ENCODE measurements around the gene MTCL1. TPM values are rescaled to one million over a fixed set of nuclear protein-coding genes. Genes with fewer than 3 reads are reported as not detected.
A peak's percentile ranks its signal among the peaks of the same experiment; 100 is the strongest.

Gene MTCL1
- total and polyA plus RNA-seq, 7 experiments from 2014 or later = 0.17 to 0.81 (median 0.61) TPM; not detected in 4

DNA sequence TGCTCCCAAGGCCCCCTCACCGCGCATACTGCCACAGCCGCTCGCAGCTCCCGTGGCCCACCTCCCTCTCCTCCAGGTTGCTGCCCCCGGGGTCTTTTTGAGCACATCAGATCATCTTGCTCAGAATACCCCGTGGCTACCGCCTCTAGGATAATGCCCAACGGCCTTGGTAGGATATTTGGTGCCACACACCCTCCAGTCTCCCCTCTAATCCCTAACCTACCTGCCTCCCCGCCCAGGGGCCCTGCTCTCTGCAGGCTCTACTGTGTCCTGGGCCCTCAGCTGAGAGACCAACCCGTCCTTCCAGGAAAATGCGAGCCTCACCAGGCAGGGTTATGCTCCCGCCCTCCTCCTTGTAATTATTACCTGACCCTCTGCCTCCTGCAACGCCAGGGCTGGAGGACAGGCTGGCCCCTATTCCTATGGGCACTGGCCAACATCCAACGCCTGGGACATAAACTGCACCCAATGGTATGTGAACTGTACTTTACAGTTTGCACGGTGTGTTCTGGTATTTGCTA lies 1.5 kb upstream of the MTCL1 start:
- peaks cover 0 to 2% (median 0%) of the 10 kb centered on the region in 11 donors for H3K9me3 Mint-ChIP-seq
- intact Hi-C loops (cut with micrococcal nuclease) = loop anchor here (1.0 to 10.0 kb wide), 10 partner anchors 8 to 1211 kb away; partner anchors contain the start of genes ANKRD12 (in 2 of the 2), PPP4R1 (in 2 of the 2), NDUFV2 (in 1 of the 2) and RAB12 (in 1 of the 2)
- Histone ChIP-seq H3K4me3 (ENCODE audit: low read length) (peak overlapping the region; percentile 75), H3K9me3 (ENCODE audit: control insufficient read depth in 2 of 3, low read length in 3 of 3) (no peaks in the 10 kb centered on the region), H3K27ac (ENCODE audit: low read depth, low read length) (no peak overlapping the region), H3K27me3 (ENCODE audit: control insufficient read depth in 2 of 2, insufficient read depth in 2 of 2, low read length in 2 of 2) (peaks cover 5 to 19% of the 10 kb centered on the region in 2 donors), H3K4me1 (ENCODE audit: control insufficient read depth in 2 of 2, insufficient read depth in 2 of 2, low read length in 2 of 2) (peaks cover 6 to 21% of the 10 kb centered on the region in 2 donors), H3K36me3 (ENCODE audit: control insufficient read depth in 2 of 3, insufficient read depth in 3 of 3, low read length in 3 of 3) (no peaks in the 10 kb centered on the region)
- peaks cover 63 to 74% (median 67%) of the 10 kb centered on the region in 5 donors for H3K27me3 Mint-ChIP-seq
- peak overlapping the region in 2 of 9 donors; percentile 4 to 56 for H3K27ac Mint-ChIP-seq
- ChIA-PET POLR2A (no interaction called here), CTCF (no interaction called here)
- ATAC-seq (no peak), DNase-seq (no peak)
- H3K4me3 Mint-ChIP-seq = peak overlapping the region; percentile 83 to 96 (median 90)
- peaks cover 13 to 29% (median 17%) of the 10 kb centered on the region in 7 donors for H3K4me1 Mint-ChIP-seq
- no peaks in the 10 kb centered on the region for H3K36me3 Mint-ChIP-seq

DNA sequence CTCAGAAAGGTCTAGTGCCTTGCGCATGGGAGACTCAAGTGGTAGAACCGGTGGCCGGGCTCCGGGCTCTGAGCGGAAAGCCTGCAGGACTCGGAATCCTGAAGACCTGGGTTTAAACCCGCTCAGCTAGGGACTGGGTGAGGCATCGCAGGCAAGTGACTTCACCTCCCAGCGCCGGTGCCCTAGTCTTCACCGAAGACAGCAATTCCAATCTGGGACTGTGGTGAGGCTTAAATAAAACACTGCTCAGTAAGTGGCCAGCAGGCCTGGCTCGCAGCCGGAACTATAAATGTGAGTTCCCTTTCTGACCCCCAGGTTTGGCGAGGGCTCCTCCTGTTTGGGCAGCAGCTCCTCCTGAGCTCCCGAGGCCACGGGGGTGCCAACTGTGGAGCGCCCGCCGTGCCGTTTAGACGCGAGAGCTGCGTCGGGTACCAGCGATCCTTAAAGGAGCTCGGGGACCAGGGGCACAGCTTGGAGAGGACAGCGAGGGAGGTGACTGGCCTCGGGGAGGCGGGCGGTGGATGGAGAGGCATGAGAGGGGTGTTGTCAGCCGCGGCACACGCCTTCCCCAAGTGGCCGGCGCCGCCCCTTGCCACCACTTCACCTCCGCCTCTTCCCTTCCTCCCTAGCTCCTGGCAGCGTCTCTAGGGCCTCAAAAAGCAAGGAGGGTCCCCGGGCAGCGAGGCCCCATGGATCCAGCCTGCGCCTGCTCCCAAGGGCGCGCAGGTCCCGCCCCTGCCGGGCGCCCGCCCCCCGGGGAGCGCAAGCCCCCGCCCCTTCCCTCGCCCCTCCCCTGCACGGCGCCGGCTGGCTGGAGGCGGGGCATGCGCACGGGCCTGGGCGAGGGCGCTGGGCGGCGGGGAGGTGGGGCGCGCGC lies 757 bp upstream of the MTCL1 start:
- POLR2A ChIA-PET = interaction anchor here (0.6 to 1.3 kb wide), 4 partner anchors 40 to 413 kb away, joined by 3 to 4 read pairs (median 3); partner anchors contain the start of gene RAB12
- H3K27me3 ChIP-seq (ENCODE audit: control insufficient read depth in 2 of 2, insufficient read depth in 2 of 2, low read length in 2 of 2) = peaks cover 5 to 19% of the 10 kb centered on the region in 2 donors
- no peaks in the 10 kb centered on the region for H3K36me3 Mint-ChIP-seq
- H3K4me3 ChIP-seq (ENCODE audit: low read length) = peak overlapping the region; percentile 75
- CTCF ChIA-PET = no interaction called here
- intact Hi-C loops (cut with micrococcal nuclease) = loop anchor here (1.0 to 10.0 kb wide), 13 partner anchors 8 to 1210 kb away; partner anchors contain the start of genes ANKRD12 (in 2 of the 2), PPP4R1 (in 2 of the 2), RALBP1 (in 2 of the 2) and NDUFV2 (in 1 of the 2)
- H3K36me3 ChIP-seq (ENCODE audit: control insufficient read depth in 2 of 3, insufficient read depth in 3 of 3, low read length in 3 of 3) = no peaks in the 10 kb centered on the region
- peak overlapping the region in 4 of 9 donors; percentile 4 to 67 (median 48) for H3K27ac Mint-ChIP-seq
- H3K27ac ChIP-seq (ENCODE audit: low read depth, low read length) = peak overlapping the region; percentile 25
- H3K4me1 Mint-ChIP-seq = peaks cover 13 to 29% (median 17%) of the 10 kb centered on the region in 7 donors
- H3K9me3 ChIP-seq (ENCODE audit: control insufficient read depth in 2 of 3, low read length in 3 of 3) = no peaks in the 10 kb centered on the region
- H3K4me1 ChIP-seq (ENCODE audit: control insufficient read depth in 2 of 2, insufficient read depth in 2 of 2, low read length in 2 of 2) = peaks cover 6 to 21% of the 10 kb centered on the region in 2 donors
- DNase-seq (peak; percentile 65 to 92 (median 75)), ATAC-seq (peak; percentile 96)
- peaks cover 61 to 78% (median 69%) of the 10 kb centered on the region in 5 donors for H3K27me3 Mint-ChIP-seq
- peaks cover 0 to 2% (median 0%) of the 10 kb centered on the region in 11 donors for H3K9me3 Mint-ChIP-seq
- peak overlapping the region; percentile 83 to 96 (median 90) for H3K4me3 Mint-ChIP-seq

DNA sequence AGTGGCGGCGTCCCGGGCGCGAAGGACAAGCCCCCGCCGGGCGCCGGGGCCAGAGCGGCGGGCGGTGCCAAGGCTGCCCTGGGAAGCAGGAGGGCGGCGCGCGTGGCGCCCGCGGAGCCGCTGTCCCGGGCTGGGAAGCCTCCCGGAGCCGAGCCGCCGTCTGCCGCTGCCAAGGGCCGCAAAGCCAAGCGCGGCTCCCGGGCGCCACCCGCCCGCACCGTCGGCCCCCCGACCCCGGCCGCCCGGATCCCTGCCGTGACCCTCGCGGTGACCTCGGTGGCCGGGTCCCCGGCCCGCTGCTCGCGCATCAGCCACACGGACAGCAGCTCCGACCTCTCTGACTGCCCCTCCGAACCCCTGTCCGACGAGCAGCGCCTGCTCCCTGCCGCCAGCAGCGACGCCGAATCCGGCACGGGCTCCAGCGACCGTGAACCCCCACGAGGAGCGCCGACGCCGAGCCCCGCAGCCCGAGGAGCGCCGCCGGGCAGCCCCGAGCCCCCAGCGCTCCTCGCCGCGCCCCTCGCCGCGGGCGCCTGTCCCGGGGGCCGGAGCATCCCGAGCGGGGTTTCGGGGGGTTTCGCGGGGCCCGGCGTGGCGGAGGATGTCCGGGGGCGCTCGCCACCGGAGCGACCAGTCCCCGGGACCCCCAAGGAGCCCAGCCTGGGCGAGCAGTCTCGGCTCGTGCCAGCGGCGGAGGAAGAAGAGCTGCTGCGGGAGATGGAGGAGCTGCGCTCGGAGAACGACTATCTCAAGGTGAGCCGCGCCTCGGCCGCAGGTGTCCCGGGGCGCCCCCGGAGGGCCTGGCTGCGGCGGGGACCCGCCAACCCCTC lies 820 bp downstream of the MTCL1 start:
- no peaks in the 10 kb centered on the region for H3K36me3 Mint-ChIP-seq
- intact Hi-C loops (cut with micrococcal nuclease) = loop anchor here (1.0 to 10.0 kb wide), 13 partner anchors 39 to 1209 kb away; partner anchors contain the start of genes ANKRD12 (in 2 of the 2), PPP4R1 (in 2 of the 2), RALBP1 (in 2 of the 2) and TWSG1 (in 2 of the 2)
- CTCF ChIA-PET = no interaction called here
- peaks cover 51 to 70% (median 64%) of the 10 kb centered on the region in 5 donors for H3K27me3 Mint-ChIP-seq
- peaks cover 0 to 5% (median 1%) of the 10 kb centered on the region in 11 donors for H3K9me3 Mint-ChIP-seq
- peaks cover 13 to 29% (median 17%) of the 10 kb centered on the region in 7 donors for H3K4me1 Mint-ChIP-seq
- peak overlapping the region in 9 of 10 donors; percentile 74 to 98 (median 90) for H3K4me3 Mint-ChIP-seq
- Histone ChIP-seq H3K27me3 (ENCODE audit: control insufficient read depth in 2 of 2, insufficient read depth in 2 of 2, low read length in 2 of 2) (peaks cover 5 to 19% of the 10 kb centered on the region in 2 donors), H3K9me3 (ENCODE audit: control insufficient read depth in 2 of 3, low read length in 3 of 3) (no peaks in the 10 kb centered on the region), H3K36me3 (ENCODE audit: control insufficient read depth in 2 of 3, insufficient read depth in 3 of 3, low read length in 3 of 3) (no peaks in the 10 kb centered on the region), H3K4me3 (ENCODE audit: low read length) (peak overlapping the region; percentile 18), H3K4me1 (ENCODE audit: control insufficient read depth in 2 of 2, insufficient read depth in 2 of 2, low read length in 2 of 2) (peaks cover 6 to 21% of the 10 kb centered on the region in 2 donors), H3K27ac (ENCODE audit: low read depth, low read length) (no peak overlapping the region)
- peak in 7 of 9 donors; percentile 23 to 42 (median 33) for DNase-seq
- peak overlapping the region in 2 of 9 donors; percentile 39 to 85 for H3K27ac Mint-ChIP-seq
- ATAC-seq = no peak
- POLR2A ChIA-PET = no interaction called here

GRCh38 chr18:8706791-8707555 lies 1.6 kb downstream of the MTCL1 start:
- Mint-ChIP-seq H3K27me3 (peaks cover 43 to 66% (median 57%) of the 10 kb centered on the region in 5 donors), H3K9me3 (peaks cover 0 to 5% (median 1%) of the 10 kb centered on the region in 11 donors), H3K27ac (peak overlapping the region in 6 of 9 donors; percentile 21 to 86 (median 62)), H3K36me3 (no peaks in the 10 kb centered on the region), H3K4me3 (peak overlapping the region; percentile 74 to 98 (median 90)), H3K4me1 (peaks cover 13 to 29% (median 17%) of the 10 kb centered on the region in 7 donors)
- ATAC-seq = no peak
- intact Hi-C loops (cut with micrococcal nuclease) = loop anchor here in 1 of 2 donors (2.0 to 10.0 kb wide), 3 partner anchors 628 to 1208 kb away; partner anchors contain the start of genes PPP4R1, TWSG1 and VAPA
- no peaks in the 10 kb centered on the region for H3K9me3 ChIP-seq (ENCODE audit: control insufficient read depth in 2 of 3, low read length in 3 of 3)
- H3K4me3 ChIP-seq (ENCODE audit: low read length) = peak overlapping the region; percentile 18
- POLR2A ChIA-PET = no interaction called here
- H3K4me1 ChIP-seq (ENCODE audit: control insufficient read depth in 2 of 2, insufficient read depth in 2 of 2, low read length in 2 of 2) = peaks cover 6 to 21% of the 10 kb centered on the region in 2 donors
- H3K27me3 ChIP-seq (ENCODE audit: control insufficient read depth in 2 of 2, insufficient read depth in 2 of 2, low read length in 2 of 2) = peaks cover 5 to 19% of the 10 kb centered on the region in 2 donors
- H3K36me3 ChIP-seq (ENCODE audit: control insufficient read depth in 2 of 3, insufficient read depth in 3 of 3, low read length in 3 of 3) = no peaks in the 10 kb centered on the region
- CTCF ChIA-PET = interaction anchor here (0.6 to 0.9 kb wide), 2 partner anchors 16 to 34 kb away, joined by 3 read pairs; no protein-coding TSS in a partner anchor
- H3K27ac ChIP-seq (ENCODE audit: low read depth, low read length) = no peak overlapping the region
- DNase-seq = peak in 4 of 9 donors; percentile 9 to 31 (median 22)

DNA sequence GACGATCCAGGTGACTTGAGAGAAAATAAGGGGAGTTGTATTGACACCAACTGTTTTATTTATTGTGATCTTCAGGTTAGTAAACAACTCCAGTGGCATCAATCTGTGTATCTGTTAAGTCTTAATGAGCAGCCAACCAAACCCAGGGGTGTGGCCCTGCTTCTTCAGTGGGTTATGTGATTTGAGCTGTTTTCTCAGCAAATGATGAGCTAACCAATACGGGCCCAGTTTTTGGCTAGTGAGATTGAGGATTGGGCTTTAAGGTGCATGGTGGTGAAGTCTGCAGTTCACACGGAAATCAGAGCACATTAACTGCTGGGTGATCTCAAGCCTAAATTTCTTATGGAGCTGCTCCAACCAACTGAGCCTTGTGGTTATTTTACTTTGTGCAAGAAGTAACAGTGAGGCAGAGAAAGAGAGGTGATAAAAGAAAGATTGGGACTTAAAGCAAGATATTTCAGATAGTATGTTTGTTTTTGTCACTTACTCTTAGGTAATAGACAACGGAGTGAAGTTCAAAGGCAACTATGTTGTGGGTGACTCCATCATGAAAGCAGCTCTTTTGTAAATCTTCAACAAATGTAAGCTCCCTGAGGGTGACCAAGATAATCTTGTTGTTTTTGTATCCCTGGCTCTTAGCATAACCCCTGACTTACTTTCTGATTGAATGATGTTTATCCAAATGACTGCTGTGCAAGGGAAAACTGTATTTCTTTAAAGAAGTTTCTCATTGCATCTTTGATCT lies 2.4 kb downstream of the MTCL1 start:
- intact Hi-C loops (cut with micrococcal nuclease) = loop anchor here in 1 of 2 donors (2.0 to 10.0 kb wide), 3 partner anchors 627 to 1207 kb away; partner anchors contain the start of genes PPP4R1, TWSG1 and VAPA
- no peaks in the 10 kb centered on the region for H3K9me3 ChIP-seq (ENCODE audit: control insufficient read depth in 2 of 3, low read length in 3 of 3)
- Mint-ChIP-seq H3K36me3 (no peaks in the 10 kb centered on the region), H3K4me1 (peaks cover 13 to 29% (median 17%) of the 10 kb centered on the region in 7 donors), H3K9me3 (peaks cover 0 to 5% (median 1%) of the 10 kb centered on the region in 11 donors), H3K27ac (no peak overlapping the region), H3K27me3 (peaks cover 35 to 66% (median 51%) of the 10 kb centered on the region in 5 donors), H3K4me3 (peak overlapping the region in 9 of 10 donors; percentile 15 to 98 (median 74))
- peaks cover 5 to 17% of the 10 kb centered on the region in 2 donors for H3K27me3 ChIP-seq (ENCODE audit: control insufficient read depth in 2 of 2, insufficient read depth in 2 of 2, low read length in 2 of 2)
- no peak overlapping the region for H3K4me3 ChIP-seq (ENCODE audit: low read length)
- ATAC-seq (no peak), DNase-seq (peak in 1 of 9 donors; percentile 13)
- H3K27ac ChIP-seq (ENCODE audit: low read depth, low read length) = no peak overlapping the region
- H3K36me3 ChIP-seq (ENCODE audit: control insufficient read depth in 2 of 3, insufficient read depth in 3 of 3, low read length in 3 of 3) = no peaks in the 10 kb centered on the region
- ChIA-PET POLR2A (no interaction called here), CTCF (interaction anchor here (0.6 to 1.1 kb wide), 3 partner anchors 17 to 280 kb away, joined by 3 read pairs; no protein-coding TSS in a partner anchor)
- peaks cover 6 to 21% of the 10 kb centered on the region in 2 donors for H3K4me1 ChIP-seq (ENCODE audit: control insufficient read depth in 2 of 2, insufficient read depth in 2 of 2, low read length in 2 of 2)

Measured in naive thymus-derived CD4-positive, alpha-beta T cell (primary cell).